GM12878 (cell line): ENCODE results near the gene HYPK. TPM values are rescaled to one million over a fixed set of nuclear protein-coding genes. Genes with fewer than 3 reads are reported as not detected.

Source experiments
- ATAC-seq: fragments of 200-7000 bp; cut with Tn5 transposase; 3 replicates; pipeline ENCODE4 v1.9.1; 2020; ENCODE audit warnings: mild to moderate bottlenecking, moderate library complexity
- BruUV-seq: library from RNA; stranded (reverse); fragments of 400-500 nt; replicated peaks from 2 replicates; lab custom pipeline; 2021; lab: Mats Ljungman, UMichigan
- CTCF ChIA-PET: fragments of 300-600 bp; sonication (Branson Sonifier 250); formaldehyde crosslinking; extraction: SDS; loops from one replicate; lab custom pipeline; 2021; ENCODE audit warnings: inconsistent platforms; lab: Yijun Ruan, JAX
- POLR2A ChIA-PET: fragments of 350-600 bp; formaldehyde crosslinking; extraction: SDS; loops from one replicate; lab custom pipeline; 2021; ENCODE audit warnings: inconsistent platforms; lab: Charles Lee
- RAD21 ChIA-PET: fragments of 300-600 bp; sonication (Branson Sonifier 250); formaldehyde crosslinking; loops from one replicate; lab custom pipeline; 2023; ENCODE audit warnings: antibody characterized with exemption; ENCODE audit not compliant: unreplicated experiment; lab: Charles Lee
- SMC1A ChIA-PET: fragments of 300-600 bp; sonication (Branson Sonifier 250); formaldehyde crosslinking; loops from one replicate; lab custom pipeline; 2023; ENCODE audit not compliant: unreplicated experiment, uncharacterized antibody; lab: Charles Lee
- DNase-seq: peaks from one replicate; pipeline ENCODE4 v3.0.0-alpha.2; 2011; ENCODE audit warnings: low read depth, low spot score
- FAIRE-seq: peaks from 3 replicates; lab custom pipeline; 2011; peaks lifted over from hg19 to GRCh38; lab: Jason Lieb, UNC
- H2AFZ ChIP-seq: 2 replicates; pipeline ENCODE4 v1.6.0; 2011; ENCODE audit warnings: low read depth, low read length, control low read depth; ENCODE audit not compliant: control insufficient read depth
- H3K27ac ChIP-seq: 2 replicates; pipeline ENCODE4 v1.5.1; 2011; ENCODE audit warnings: control low read depth; ENCODE audit not compliant: control insufficient read depth, insufficient read depth
- H3K27me3 ChIP-seq, 2 experiments: replicated peaks in 1 of 2; 2 replicates each; pipeline versions ENCODE4 v1.6.0 to v1.6.1; 2011; ENCODE audit warnings: low read length in 1 of 2; ENCODE audit not compliant: control insufficient read depth in 2 of 2, insufficient read depth in 2 of 2
- H3K36me3 ChIP-seq, 2 experiments: 2 replicates each; pipeline ENCODE4 v1.5.1; 2011; ENCODE audit warnings: low read length in 1 of 2; ENCODE audit not compliant: control insufficient read depth in 2 of 2, insufficient read depth in 2 of 2
- H3K4me1 ChIP-seq: 2 replicates; pipeline ENCODE4 v1.6.1; 2011; ENCODE audit warnings: mild to moderate bottlenecking, low read length, moderate library complexity, mixed read lengths; ENCODE audit not compliant: control insufficient read depth, insufficient read depth
- H3K4me2 ChIP-seq: 2 replicates; pipeline ENCODE4 v1.6.0; 2011; ENCODE audit warnings: control low read depth; ENCODE audit not compliant: control insufficient read depth, insufficient read depth
- H3K4me3 ChIP-seq: fragments of 200-600 bp; sonication (generic); 2 replicates; pipeline ENCODE4 v1.5.1; 2016
- H3K79me2 ChIP-seq: 2 replicates; pipeline ENCODE4 v1.6.0; 2011; ENCODE audit warnings: low read length; ENCODE audit not compliant: control insufficient read depth, insufficient read depth
- H3K9ac ChIP-seq: 2 replicates; pipeline ENCODE4 v1.8.0; 2011; ENCODE audit warnings: low read length, control low read depth, mixed read lengths; ENCODE audit not compliant: control insufficient read depth, insufficient read depth
- H3K9me3 ChIP-seq: replicated peaks from 3 replicates; pipeline ENCODE4 v1.5.1; 2011; ENCODE audit warnings: mild to moderate bottlenecking, low read length; ENCODE audit not compliant: control insufficient read depth, insufficient read depth
- H4K20me1 ChIP-seq: 2 replicates; pipeline ENCODE4 v1.6.0; 2011; ENCODE audit not compliant: control insufficient read depth, insufficient read depth
- BRCA1 ChIP-seq: IDR thresholded peaks from 2 replicates; pipeline ENCODE4 v1.6.1; 2011; ENCODE audit warnings: low read depth, low read length, improper control_type of control experiment
- WGBS: methylation state at CpG from one replicate; pipeline ENCODE4 v1.1.6; 2016; ENCODE audit warnings: low lambda C conversion rate; ENCODE audit not compliant: insufficient replicate concordance, insufficient coverage; ENCODE audit errors: missing lambda C conversion rate; 5-methylcytosine and 5-hydroxymethylcytosine counted together
- in situ Hi-C: fragments of 300-500 bp; cut with MboI; formaldehyde crosslinking; loops from 9 replicates; pipeline ENCODE4 v1.14.3; 2018; ENCODE audit warnings: mixed read lengths
- intact Hi-C: fragments of 100-400 bp; cut with micrococcal nuclease; formaldehyde crosslinking; loops from one replicate; pipeline ENCODE4 v1.14.2; 2022; ENCODE audit not compliant: unreplicated experiment
- microRNA counts: library from miRNA; unstranded; fragments of <30 nt; microRNA quantifications from one replicate; lab custom pipeline; 2016
- microRNA-seq: library from miRNA; unstranded; fragments of <30 nt; microRNA quantifications from one replicate; pipeline ENCODE4, GENCODE V29; 2018
- polyA plus RNA-seq, 11 experiments: library from polyadenylated mRNA; depleted of rRNA in 4 of 11; unstranded in 6 of 11; stranded (reverse) in 5 of 11; fragments of >200 nt; fragmentation: Nextera tagmentation in 4 of 11; fragmentation: Illumina TruSeq in 1 of 11; extraction: Ambion mirVana in 4 of 11; extraction: Trizol in 1 of 11; gene quantifications; 1 replicate in 1 of 11; 2 replicates in 10 of 11; pipeline versions ENCODE4 v1.2.1 to v1.2.3, GENCODE V29; 2011 to 2016; ENCODE audit warnings: inconsistent platforms in 2 of 11, missing spikeins in 2 of 11, low read depth in 1 of 11
- small RNA-seq: library from RNA; depleted of rRNA; stranded (forward); fragments of <200 nt; gene quantifications from one replicate; pipeline ENCODE3, GENCODE V24; 2014
- total RNA-seq, 4 experiments: library from RNA; depleted of rRNA in 3 of 4; stranded (reverse); fragments of >200 nt in 3 of 4; fragmentation: Illumina TruSeq in 1 of 4; extraction: Trizol in 1 of 4; gene quantifications; 2 replicates each; pipeline versions ENCODE4 v1.2.1 to v1.2.3, GENCODE V29; 2013 to 2021
- TF ChIP-seq, protein P1 (sequence below), 3 experiments: IDR thresholded peaks in 2 of 3; conservative IDR thresholded peaks in 1 of 3; 2 replicates each; pipeline ENCODE4 v1.5.1; 2011; ENCODE audit warnings: low read depth in 3 of 3, low read length in 3 of 3, mild to moderate bottlenecking in 3 of 3, control low read depth in 2 of 3, moderate library complexity in 2 of 3, inconsistent platforms in 1 of 3, mixed read lengths in 1 of 3; ENCODE audit not compliant: control insufficient read depth in 2 of 3, insufficient read depth in 1 of 3; ENCODE audit errors: extremely low read depth in 1 of 3

The HYPK gene
- total and polyA plus RNA-seq, 10 of the 15 experiments (the other 5 are each of a cell fraction or from before 2014, with no cell fraction given): 8.0 to 38.4 (median 17.5) TPM

DNA sequence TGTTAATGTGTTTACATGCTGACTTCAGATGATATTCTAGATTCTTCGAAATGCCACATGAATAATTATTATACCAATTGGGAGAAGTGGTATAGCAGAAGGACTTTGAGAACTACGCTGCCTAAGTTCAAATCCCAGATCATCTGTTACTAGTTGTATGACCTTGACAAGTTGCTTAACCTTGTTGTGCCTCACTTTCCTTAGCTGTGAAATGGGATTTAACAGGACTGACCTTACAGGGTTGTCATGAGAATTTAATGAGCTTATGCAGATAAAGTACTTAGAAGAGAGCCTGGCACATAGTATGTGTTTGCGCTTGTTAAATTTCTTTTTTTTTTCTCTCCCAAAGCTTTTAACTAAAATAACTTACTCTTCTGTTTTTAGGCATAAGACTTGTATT lies 50.9 kb downstream of the HYPK start:
- Histone ChIP-seq H4K20me1 (no peaks in the 10 kb centered on the region), H3K27me3 (no peaks in the 10 kb centered on the region), H3K9me3 (no peaks in the 10 kb centered on the region), H2AFZ (no peak overlapping the region)
- RAD21 ChIA-PET: interaction anchor here (0.8 kb wide), 1 partner anchor 20 kb away, joined by 4 read pairs; no protein-coding TSS in a partner anchor
- intact Hi-C loops: no loop called here
- ATAC-seq (no peak), DNase-seq (no peak)
- CTCF ChIA-PET: interaction anchor here (1.0 kb wide), 1 partner anchor 10 kb away, joined by 3 read pairs; no protein-coding TSS in a partner anchor
- TF ChIP-seq, protein P1, sequence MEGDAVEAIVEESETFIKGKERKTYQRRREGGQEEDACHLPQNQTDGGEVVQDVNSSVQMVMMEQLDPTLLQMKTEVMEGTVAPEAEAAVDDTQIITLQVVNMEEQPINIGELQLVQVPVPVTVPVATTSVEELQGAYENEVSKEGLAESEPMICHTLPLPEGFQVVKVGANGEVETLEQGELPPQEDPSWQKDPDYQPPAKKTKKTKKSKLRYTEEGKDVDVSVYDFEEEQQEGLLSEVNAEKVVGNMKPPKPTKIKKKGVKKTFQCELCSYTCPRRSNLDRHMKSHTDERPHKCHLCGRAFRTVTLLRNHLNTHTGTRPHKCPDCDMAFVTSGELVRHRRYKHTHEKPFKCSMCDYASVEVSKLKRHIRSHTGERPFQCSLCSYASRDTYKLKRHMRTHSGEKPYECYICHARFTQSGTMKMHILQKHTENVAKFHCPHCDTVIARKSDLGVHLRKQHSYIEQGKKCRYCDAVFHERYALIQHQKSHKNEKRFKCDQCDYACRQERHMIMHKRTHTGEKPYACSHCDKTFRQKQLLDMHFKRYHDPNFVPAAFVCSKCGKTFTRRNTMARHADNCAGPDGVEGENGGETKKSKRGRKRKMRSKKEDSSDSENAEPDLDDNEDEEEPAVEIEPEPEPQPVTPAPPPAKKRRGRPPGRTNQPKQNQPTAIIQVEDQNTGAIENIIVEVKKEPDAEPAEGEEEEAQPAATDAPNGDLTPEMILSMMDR (IDR thresholded peaks at IDR 0.05 in 2 of 3, conservative IDR thresholded peaks at IDR 0.05 in 1 of 3; ENCODE audit: control insufficient read depth in 2 of 3, extremely low read depth in 1 of 3, insufficient read depth in 1 of 3, low read depth in 3 of 3, low read length in 3 of 3): no peak
- TF ChIP-seq, all 136 proteins: peak for 0
- ChIA-PET POLR2A (no interaction called here), SMC1A (no interaction called here)
- 97% methylated on average over 3 of the region's 3 CpGs for WGBS
- H3K36me3 ChIP-seq: peaks cover 2 to 16% of the 10 kb centered on the region in 2 experiments; a peak in 3 of 4 replicates
- H3K4me2 ChIP-seq: no peak overlapping the region
- FAIRE-seq: no peak
- H3K9ac ChIP-seq: no peak overlapping the region
- no peaks in the 10 kb centered on the region for H3K79me2 ChIP-seq
- H3K4me3 ChIP-seq: no peak overlapping the region
- no peak overlapping the region for H3K27ac ChIP-seq
- in situ Hi-C loops: no loop called here
- no peaks in the 10 kb centered on the region for H3K4me1 ChIP-seq
- no TSS peak for BruUV-seq

DNA sequence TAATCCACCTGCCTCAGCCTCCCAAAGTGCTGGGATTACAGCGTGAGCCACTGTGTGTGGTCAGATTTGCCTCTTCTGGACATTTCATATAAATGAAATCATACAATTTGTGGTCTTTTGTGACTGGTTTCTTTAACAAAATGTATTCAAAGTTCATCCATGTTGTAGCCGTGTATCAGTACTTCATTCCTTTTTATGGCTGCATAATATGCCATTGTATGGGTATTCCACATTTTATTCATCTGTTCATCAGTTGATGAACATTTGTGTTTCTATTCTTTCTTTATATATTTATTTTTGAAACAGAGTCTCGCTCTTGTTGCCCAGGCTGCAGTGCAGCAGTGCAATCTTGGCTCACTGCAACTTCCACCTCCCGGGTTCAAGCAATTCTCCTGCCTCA lies 52.2 kb downstream of the HYPK start:
- FAIRE-seq (no peak), ATAC-seq (no peak), DNase-seq (no peak)
- BruUV-seq: no TSS peak
- H3K4me1 ChIP-seq: no peaks in the 10 kb centered on the region
- no peaks in the 10 kb centered on the region for H3K27me3 ChIP-seq
- peaks cover 2 to 21% of the 10 kb centered on the region in 2 experiments for H3K36me3 ChIP-seq
- in situ Hi-C loops (no loop called here), intact Hi-C loops (no loop called here)
- WGBS: 100% methylated on average over 4 of the region's 4 CpGs
- ChIA-PET POLR2A (no interaction called here), RAD21 (no interaction called here), CTCF (no interaction called here), SMC1A (no interaction called here)
- no peak overlapping the region for H3K27ac ChIP-seq
- no peak overlapping the region for H3K4me3 ChIP-seq
- H2AFZ ChIP-seq: no peak overlapping the region
- no peaks in the 10 kb centered on the region for H4K20me1 ChIP-seq
- H3K9me3 ChIP-seq: no peaks in the 10 kb centered on the region
- H3K79me2 ChIP-seq: no peaks in the 10 kb centered on the region
- H3K9ac ChIP-seq: no peak overlapping the region
- TF ChIP-seq BRCA1: no peak
- no peak overlapping the region for H3K4me2 ChIP-seq

MicroRNA genes within 50 kb of the gene (microRNA counts, 767-probe panel; counts per million panel counts)
- 977 counts per million, percentile 26 among the panel's probes with 10 or more counts for microRNA hsa-miR-1282 (lab: Ali Mortazavi, UCI)

Small RNA genes within 50 kb of the gene (microRNA-seq; reads per million reads assigned to microRNA genes)
- not detected for gene MIR1282

Small RNA genes within 50 kb of the gene (small RNA-seq; reads per million reads assigned to genes)
- not detected for gene MIR1282

Other genes starting within 250 kb of the HYPK start
Only the 7 nearest of the 11 such genes appear.
- gene CKMT1A, start 106.7 kb upstream of the HYPK start, total RNA-seq (2014; rRNA removed): not detected in 2 replicates
- gene CKMT1A, start 106.7 kb upstream of the HYPK start, total RNA-seq (2014; rRNA removed; fragmentation: Illumina TruSeq; extraction: Trizol): not detected in 2 replicates
- gene CKMT1A, start 106.7 kb upstream of the HYPK start, total RNA-seq (2021): 0.13 TPM in 1 of 2 replicates, not detected in the other
- gene CKMT1A, start 106.7 kb upstream of the HYPK start, polyA plus RNA-seq (2011; rRNA removed): not detected in 2 replicates
- gene CKMT1A, start 106.7 kb upstream of the HYPK start, polyA plus RNA-seq (2014; fragmentation: Illumina TruSeq; extraction: Trizol): not detected in 2 replicates
- under 1 TPM in 1 of 2 experiments, not detected in 1; 0.05 TPM for gene CKMT1A, start 106.7 kb upstream of the HYPK start, polyA plus RNA-seq (2014; fragmentation: Nextera tagmentation; extraction: Ambion mirVana)
- gene CKMT1A, start 106.7 kb upstream of the HYPK start, polyA plus RNA-seq (2014; rRNA removed): not detected in 2 replicates
- gene CKMT1A, start 106.7 kb upstream of the HYPK start, polyA plus RNA-seq (2016; fragmentation: Nextera tagmentation; extraction: Ambion mirVana): not detected
- gene PDIA3, start 54.2 kb upstream of the HYPK start, total RNA-seq (2014; rRNA removed): 71.4 and 81.4 TPM in 2 replicates
- gene PDIA3, start 54.2 kb upstream of the HYPK start, total RNA-seq (2014; rRNA removed; fragmentation: Illumina TruSeq; extraction: Trizol): 225 and 236 TPM in 2 replicates
- gene PDIA3, start 54.2 kb upstream of the HYPK start, total RNA-seq (2021): 330 and 340 TPM in 2 replicates
- gene PDIA3, start 54.2 kb upstream of the HYPK start, polyA plus RNA-seq (2011; rRNA removed): 126 and 149 TPM in 2 replicates
- 367 and 458 TPM in 2 replicates for gene PDIA3, start 54.2 kb upstream of the HYPK start, polyA plus RNA-seq (2014; fragmentation: Illumina TruSeq; extraction: Trizol)
- gene PDIA3, start 54.2 kb upstream of the HYPK start, polyA plus RNA-seq (2014; fragmentation: Nextera tagmentation; extraction: Ambion mirVana): 10 to 100 TPM; 18.2 to 47.8 TPM
- 116 and 118 TPM in 2 replicates for gene PDIA3, start 54.2 kb upstream of the HYPK start, polyA plus RNA-seq (2014; rRNA removed)
- 100 to 1,000 TPM; 709 to 716 TPM for gene PDIA3, start 54.2 kb upstream of the HYPK start, polyA plus RNA-seq (2016; fragmentation: Nextera tagmentation; extraction: Ambion mirVana)
- 25.4 and 25.6 TPM in 2 replicates for gene ELL3, start 23.6 kb upstream of the HYPK start, total RNA-seq (2014; rRNA removed)
- gene ELL3, start 23.6 kb upstream of the HYPK start, total RNA-seq (2014; rRNA removed; fragmentation: Illumina TruSeq; extraction: Trizol): 15.3 and 16.2 TPM in 2 replicates
- 12.9 and 15.0 TPM in 2 replicates for gene ELL3, start 23.6 kb upstream of the HYPK start, total RNA-seq (2021)
- gene ELL3, start 23.6 kb upstream of the HYPK start, polyA plus RNA-seq (2011; rRNA removed): 23.1 and 29.9 TPM in 2 replicates
- 17.0 and 17.3 TPM in 2 replicates for gene ELL3, start 23.6 kb upstream of the HYPK start, polyA plus RNA-seq (2014; fragmentation: Illumina TruSeq; extraction: Trizol)
- gene ELL3, start 23.6 kb upstream of the HYPK start, polyA plus RNA-seq (2014; fragmentation: Nextera tagmentation; extraction: Ambion mirVana): 10 to 100 TPM; 19.6 to 26.4 TPM
- 18.5 and 30.3 TPM in 2 replicates for gene ELL3, start 23.6 kb upstream of the HYPK start, polyA plus RNA-seq (2014; rRNA removed)
- gene ELL3, start 23.6 kb upstream of the HYPK start, polyA plus RNA-seq (2016; fragmentation: Nextera tagmentation; extraction: Ambion mirVana): 10 to 100 TPM; 18.8 to 20.8 TPM
- gene SERF2, start 8.3 kb upstream of the HYPK start, total RNA-seq (2014; rRNA removed): 464 and 511 TPM in 2 replicates
- 502 and 521 TPM in 2 replicates for gene SERF2, start 8.3 kb upstream of the HYPK start, total RNA-seq (2014; rRNA removed; fragmentation: Illumina TruSeq; extraction: Trizol)
- gene SERF2, start 8.3 kb upstream of the HYPK start, total RNA-seq (2021): 905 and 909 TPM in 2 replicates
- 480 and 731 TPM in 2 replicates for gene SERF2, start 8.3 kb upstream of the HYPK start, polyA plus RNA-seq (2011; rRNA removed)
- gene SERF2, start 8.3 kb upstream of the HYPK start, polyA plus RNA-seq (2014; fragmentation: Illumina TruSeq; extraction: Trizol): 347 and 1,122 TPM in 2 replicates
- gene SERF2, start 8.3 kb upstream of the HYPK start, polyA plus RNA-seq (2014; fragmentation: Nextera tagmentation; extraction: Ambion mirVana): 1,000 to 10,000 TPM; 4,056 to 4,159 TPM
- 824 and 883 TPM in 2 replicates for gene SERF2, start 8.3 kb upstream of the HYPK start, polyA plus RNA-seq (2014; rRNA removed)
- gene SERF2, start 8.3 kb upstream of the HYPK start, polyA plus RNA-seq (2016; fragmentation: Nextera tagmentation; extraction: Ambion mirVana): 1,000 to 10,000 TPM; 1,845 to 1,938 TPM
- gene SERINC4, start 379 bp upstream of the HYPK start, total RNA-seq (2014; rRNA removed): 0.06 and 0.11 TPM in 2 replicates
- gene SERINC4, start 379 bp upstream of the HYPK start, total RNA-seq (2014; rRNA removed; fragmentation: Illumina TruSeq; extraction: Trizol): 0.18 and 0.31 TPM in 2 replicates
- gene SERINC4, start 379 bp upstream of the HYPK start, total RNA-seq (2021): 0.13 and 0.15 TPM in 2 replicates
- gene SERINC4, start 379 bp upstream of the HYPK start, polyA plus RNA-seq (2011; rRNA removed): 0.78 and 0.96 TPM in 2 replicates
- gene SERINC4, start 379 bp upstream of the HYPK start, polyA plus RNA-seq (2014; fragmentation: Illumina TruSeq; extraction: Trizol): 0.26 and 1.1 TPM in 2 replicates
- under 1 TPM; 0.16 to 0.26 TPM for gene SERINC4, start 379 bp upstream of the HYPK start, polyA plus RNA-seq (2014; fragmentation: Nextera tagmentation; extraction: Ambion mirVana)
- 0.06 and 0.26 TPM in 2 replicates for gene SERINC4, start 379 bp upstream of the HYPK start, polyA plus RNA-seq (2014; rRNA removed)
- gene SERINC4, start 379 bp upstream of the HYPK start, polyA plus RNA-seq (2016; fragmentation: Nextera tagmentation; extraction: Ambion mirVana): under 1 TPM in 1 of 2 experiments, not detected in 1; 0.21 TPM
- 24.5 and 33.1 TPM in 2 replicates for gene MFAP1, start 24.1 kb downstream of the HYPK start, total RNA-seq (2014; rRNA removed)
- 61.5 and 66.1 TPM in 2 replicates for gene MFAP1, start 24.1 kb downstream of the HYPK start, total RNA-seq (2014; rRNA removed; fragmentation: Illumina TruSeq; extraction: Trizol)
- 35.8 and 37.0 TPM in 2 replicates for gene MFAP1, start 24.1 kb downstream of the HYPK start, total RNA-seq (2021)
- 43.1 and 57.9 TPM in 2 replicates for gene MFAP1, start 24.1 kb downstream of the HYPK start, polyA plus RNA-seq (2011; rRNA removed)
- 67.3 and 72.4 TPM in 2 replicates for gene MFAP1, start 24.1 kb downstream of the HYPK start, polyA plus RNA-seq (2014; fragmentation: Illumina TruSeq; extraction: Trizol)
- 10 to 100 TPM; 34.9 to 51.6 TPM for gene MFAP1, start 24.1 kb downstream of the HYPK start, polyA plus RNA-seq (2014; fragmentation: Nextera tagmentation; extraction: Ambion mirVana)
- 23.9 and 33.0 TPM in 2 replicates for gene MFAP1, start 24.1 kb downstream of the HYPK start, polyA plus RNA-seq (2014; rRNA removed)
- 10 to 100 TPM; 54.8 to 58.6 TPM for gene MFAP1, start 24.1 kb downstream of the HYPK start, polyA plus RNA-seq (2016; fragmentation: Nextera tagmentation; extraction: Ambion mirVana)
- 41.9 and 49.5 TPM in 2 replicates for gene WDR76, start 26.4 kb downstream of the HYPK start, total RNA-seq (2014; rRNA removed)
- gene WDR76, start 26.4 kb downstream of the HYPK start, total RNA-seq (2014; rRNA removed; fragmentation: Illumina TruSeq; extraction: Trizol): 59.7 and 63.2 TPM in 2 replicates
- gene WDR76, start 26.4 kb downstream of the HYPK start, total RNA-seq (2021): 43.0 and 46.7 TPM in 2 replicates
- 30.3 and 39.2 TPM in 2 replicates for gene WDR76, start 26.4 kb downstream of the HYPK start, polyA plus RNA-seq (2011; rRNA removed)
- 58.3 and 74.3 TPM in 2 replicates for gene WDR76, start 26.4 kb downstream of the HYPK start, polyA plus RNA-seq (2014; fragmentation: Illumina TruSeq; extraction: Trizol)
- 10 to 100 TPM in 1 of 2 experiments, 1 to 10 TPM in 1; 8.0 to 20.9 TPM for gene WDR76, start 26.4 kb downstream of the HYPK start, polyA plus RNA-seq (2014; fragmentation: Nextera tagmentation; extraction: Ambion mirVana)
- 28.3 and 38.8 TPM in 2 replicates for gene WDR76, start 26.4 kb downstream of the HYPK start, polyA plus RNA-seq (2014; rRNA removed)
- gene WDR76, start 26.4 kb downstream of the HYPK start, polyA plus RNA-seq (2016; fragmentation: Nextera tagmentation; extraction: Ambion mirVana): 10 to 100 TPM; 22.0 to 27.4 TPM